Activated CD4-positive, alpha-beta T cell treated with anti-CD3 and anti-CD28 coated beads for 48 hours (primary cell): Measurements from ENCODE around the gene TRIM54.
A peak's percentile ranks its signal among the peaks of the same experiment; 100 is the strongest.
"Not testable (repeated sequence)": the region's sequence is repeated elsewhere in the genome, so short reads cannot be mapped to it uniquely, and the experiment has no call there.

Source experiments
- DNase-seq: peaks from one replicate; pipeline ENCODE4 v3.0.0-alpha.2; 2020

The TRIM54 gene

DNA sequence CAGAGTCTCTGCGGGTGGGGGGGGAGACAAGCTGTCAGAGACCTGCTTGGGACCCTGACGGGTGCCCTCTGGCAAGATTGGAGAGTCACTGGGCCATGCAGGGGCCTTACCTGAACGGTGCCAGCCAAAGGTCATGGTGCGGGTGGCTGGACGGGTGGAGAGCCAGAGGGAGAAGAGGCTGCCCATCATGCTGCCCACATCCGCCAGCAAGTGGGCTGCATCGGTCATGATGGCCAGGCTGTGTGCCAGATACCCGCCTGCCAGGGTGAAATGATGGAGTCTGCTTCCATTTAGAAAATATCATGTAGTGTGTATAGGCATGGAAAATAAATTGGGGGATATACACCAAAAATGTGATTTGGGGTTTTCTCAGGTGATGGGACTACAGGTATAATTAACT lies 24.2 kb upstream of the TRIM54 start:
- no peak for DNase-seq

GRCh38 chr2:27261241-27261925 lies 20.8 kb upstream of the TRIM54 start:
- no peak for DNase-seq

DNA sequence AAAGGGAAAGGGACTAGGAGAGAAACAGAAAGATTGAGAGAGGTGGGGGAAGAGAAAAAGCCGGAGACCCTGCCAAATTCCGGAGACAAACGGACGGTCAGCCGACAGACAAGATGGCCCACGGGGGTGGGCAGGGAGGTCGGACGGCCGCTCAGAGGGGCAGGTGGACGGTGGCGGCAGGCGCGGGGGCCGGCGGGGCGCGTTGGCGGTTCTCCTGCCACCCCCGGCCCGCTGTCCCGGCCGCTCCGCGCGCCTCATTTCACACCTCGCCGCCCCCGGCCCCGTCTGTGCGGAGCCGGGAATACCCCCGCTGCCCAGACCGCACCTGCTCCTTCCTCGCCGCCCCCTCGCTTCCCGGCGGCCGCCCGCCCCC lies 20.3 kb upstream of the TRIM54 start:
- no peak for DNase-seq

DNA sequence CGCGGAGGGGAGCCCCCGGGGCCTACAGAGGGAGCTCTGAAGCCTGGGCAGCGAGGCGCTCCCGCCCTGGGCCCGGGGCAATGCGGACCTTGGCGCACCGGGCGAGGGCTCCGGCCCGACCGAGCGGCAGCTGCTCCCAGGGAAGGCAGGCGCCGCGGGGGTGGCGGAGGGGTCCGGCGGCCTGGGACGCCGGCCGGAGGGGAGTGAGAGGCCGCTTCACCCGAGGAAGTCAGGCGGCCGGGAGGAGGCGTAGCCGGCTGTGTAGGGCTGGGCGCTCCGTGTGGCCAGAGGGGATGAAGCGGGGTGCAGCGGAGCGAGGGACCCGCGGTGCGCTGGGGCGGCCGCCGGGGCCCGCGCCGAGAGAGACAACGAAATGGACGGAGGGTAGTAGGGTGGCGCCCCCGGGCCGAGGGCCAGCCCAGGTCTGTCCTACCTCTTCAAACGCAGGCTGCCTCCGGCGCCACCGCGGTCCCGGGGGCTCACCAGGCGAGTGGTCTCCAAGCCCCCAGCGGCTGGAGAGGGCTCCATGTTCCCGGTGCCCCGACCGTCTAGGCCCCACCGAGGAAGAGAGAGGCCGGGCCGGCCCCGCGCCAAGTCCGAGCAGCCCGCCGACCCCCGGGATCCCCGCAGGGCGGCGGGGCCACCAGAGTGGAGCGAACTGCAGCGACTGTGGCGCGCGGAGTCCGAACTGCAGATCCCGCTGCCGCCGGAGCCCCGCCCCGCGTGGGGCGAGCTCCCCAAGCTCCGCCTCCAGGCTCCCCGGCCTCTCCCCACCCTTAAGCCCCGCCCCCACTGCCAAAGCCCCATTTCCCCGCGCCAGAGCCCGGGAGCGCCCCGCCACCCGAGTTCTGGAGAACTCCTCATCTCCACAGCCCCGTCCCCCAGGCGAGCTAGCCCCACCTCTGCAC lies 19.6 kb upstream of the TRIM54 start, which contains the start of gene SLC30A3:
Gene SLC30A3, minus strand, starts transcription at position 669 of the 908 bp plus-strand sequence. Its CDS starts 141 bp downstream, at position 528.
- DNase-seq, result peak; percentile 82

DNA sequence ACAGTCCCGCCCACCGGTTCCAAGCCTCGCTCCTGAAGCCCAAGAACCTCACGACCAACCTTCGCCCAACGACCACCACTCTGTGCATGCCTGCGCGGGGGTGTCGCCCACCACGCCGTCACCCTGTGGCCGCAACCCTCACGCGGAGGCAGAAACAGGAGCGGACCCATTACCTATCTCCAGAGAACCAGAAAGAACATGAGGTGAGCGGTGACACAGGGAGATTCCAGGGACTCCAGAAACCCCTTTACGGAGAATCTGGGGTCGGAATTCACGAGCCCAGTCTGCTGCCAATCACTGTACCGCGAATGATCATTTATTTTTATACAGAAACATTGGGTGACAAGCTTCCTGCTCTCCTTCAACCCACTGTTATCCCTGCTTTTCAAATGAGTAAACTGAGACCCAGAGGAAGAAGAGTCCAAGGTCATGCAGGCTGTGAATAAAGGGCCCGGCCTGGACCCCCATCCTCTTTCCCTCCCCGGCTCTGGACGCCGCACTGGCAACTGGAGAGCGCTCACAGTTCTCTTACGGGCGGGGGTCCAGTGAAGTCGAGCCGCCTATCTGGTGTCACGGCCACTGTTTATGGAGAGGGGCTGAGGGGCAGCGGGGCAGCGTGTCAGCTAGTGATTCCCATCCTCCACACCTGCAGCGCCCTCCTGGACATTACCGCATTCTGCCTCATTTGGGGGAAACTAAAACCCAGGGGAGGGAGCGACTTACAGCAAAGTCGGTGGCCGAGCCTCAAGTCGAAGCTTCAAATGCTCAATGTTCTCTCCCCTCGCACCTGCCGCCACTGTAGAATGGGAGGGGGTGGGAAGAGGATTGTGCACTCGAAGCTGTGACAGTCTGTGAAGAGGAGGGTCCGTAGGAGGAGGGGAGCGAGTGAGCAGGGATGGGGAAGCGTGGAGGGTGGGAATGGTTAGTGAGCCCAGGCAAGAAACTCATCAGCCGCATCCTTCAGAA lies 18.7 kb upstream of the TRIM54 start:
- no peak for DNase-seq

DNA sequence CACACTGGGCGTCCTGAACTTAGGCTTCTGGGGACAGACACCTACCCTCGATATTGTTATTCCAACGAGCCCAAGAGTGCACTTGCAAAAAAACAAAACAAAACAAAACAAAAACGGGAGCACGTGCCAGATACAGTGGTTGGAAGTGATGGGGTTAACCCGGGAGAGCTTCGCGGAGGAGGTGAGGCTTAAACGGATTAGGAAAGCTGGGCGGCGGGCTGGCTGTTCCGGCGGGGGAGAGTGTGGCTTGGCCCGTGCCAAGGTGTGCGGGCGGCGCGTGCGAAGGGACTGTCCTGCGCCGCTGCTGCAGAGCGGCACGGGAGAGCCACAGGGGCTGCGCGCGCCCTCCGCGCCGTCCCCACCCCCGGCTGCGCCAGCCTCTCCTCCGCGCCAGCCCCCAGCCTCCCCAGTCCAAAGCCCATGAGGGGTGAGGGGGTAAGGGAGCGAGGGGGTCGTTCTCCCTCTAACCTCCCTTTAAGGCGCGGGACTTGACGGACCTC lies 17.9 kb upstream of the TRIM54 start:
- peak; percentile 26 for DNase-seq

- DNase-seq, result peak; percentile 73
Observed at GRCh38 chr2:27264753-27265535, 17.3 kb upstream of the TRIM54 start.

GRCh38 chr2:27265536-27265870 lies 16.7 kb upstream of the TRIM54 start:
- DNase-seq, result no peak

- not testable (repeated sequence) for DNase-seq
Observed at GRCh38 chr2:27268296-27268695, 13.9 kb upstream of the TRIM54 start.

- no peak for DNase-seq
Observed at GRCh38 chr2:27270131-27270530, 12.1 kb upstream of the TRIM54 start.

GRCh38 chr2:27270670-27271069 lies 11.6 kb upstream of the TRIM54 start:
- DNase-seq, result no peak

DNA sequence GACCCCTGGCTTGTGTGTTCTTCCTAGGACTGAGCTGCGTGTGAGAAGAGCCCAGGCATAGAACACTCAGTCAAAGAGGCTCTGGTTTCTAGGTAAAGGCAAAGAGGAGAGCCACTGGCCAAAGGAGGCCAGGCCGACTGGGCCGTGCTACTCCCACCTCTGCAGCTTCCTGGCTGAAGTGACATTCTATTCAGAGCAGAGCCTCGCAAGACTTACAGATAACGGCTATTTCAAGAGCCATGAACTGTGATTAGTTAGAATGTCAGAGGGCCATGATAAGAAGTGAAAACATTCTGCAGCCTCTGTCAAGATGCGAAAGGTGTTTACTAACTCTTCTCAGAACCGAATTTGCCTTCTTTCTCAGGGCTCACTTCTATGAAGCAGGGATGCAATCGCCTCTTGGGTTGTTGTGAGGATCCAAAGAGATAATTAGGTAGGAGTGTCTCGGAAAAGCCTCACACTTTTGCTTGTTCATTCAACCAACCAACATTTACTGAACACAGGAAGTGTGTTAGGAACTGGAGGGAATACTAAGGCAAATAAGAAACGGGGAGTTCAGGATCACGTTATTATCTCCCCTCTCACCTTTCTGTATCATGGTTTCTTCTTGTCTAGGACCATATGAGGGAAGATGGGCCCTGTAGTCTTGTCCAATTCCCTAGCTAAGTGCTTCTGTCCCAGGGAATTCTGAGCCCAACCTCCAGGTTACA lies 10.4 kb upstream of the TRIM54 start:
- no peak for DNase-seq

- DNase-seq, result not testable (repeated sequence)
Observed at GRCh38 chr2:27272537-27273522, 9.4 kb upstream of the TRIM54 start.

DNA sequence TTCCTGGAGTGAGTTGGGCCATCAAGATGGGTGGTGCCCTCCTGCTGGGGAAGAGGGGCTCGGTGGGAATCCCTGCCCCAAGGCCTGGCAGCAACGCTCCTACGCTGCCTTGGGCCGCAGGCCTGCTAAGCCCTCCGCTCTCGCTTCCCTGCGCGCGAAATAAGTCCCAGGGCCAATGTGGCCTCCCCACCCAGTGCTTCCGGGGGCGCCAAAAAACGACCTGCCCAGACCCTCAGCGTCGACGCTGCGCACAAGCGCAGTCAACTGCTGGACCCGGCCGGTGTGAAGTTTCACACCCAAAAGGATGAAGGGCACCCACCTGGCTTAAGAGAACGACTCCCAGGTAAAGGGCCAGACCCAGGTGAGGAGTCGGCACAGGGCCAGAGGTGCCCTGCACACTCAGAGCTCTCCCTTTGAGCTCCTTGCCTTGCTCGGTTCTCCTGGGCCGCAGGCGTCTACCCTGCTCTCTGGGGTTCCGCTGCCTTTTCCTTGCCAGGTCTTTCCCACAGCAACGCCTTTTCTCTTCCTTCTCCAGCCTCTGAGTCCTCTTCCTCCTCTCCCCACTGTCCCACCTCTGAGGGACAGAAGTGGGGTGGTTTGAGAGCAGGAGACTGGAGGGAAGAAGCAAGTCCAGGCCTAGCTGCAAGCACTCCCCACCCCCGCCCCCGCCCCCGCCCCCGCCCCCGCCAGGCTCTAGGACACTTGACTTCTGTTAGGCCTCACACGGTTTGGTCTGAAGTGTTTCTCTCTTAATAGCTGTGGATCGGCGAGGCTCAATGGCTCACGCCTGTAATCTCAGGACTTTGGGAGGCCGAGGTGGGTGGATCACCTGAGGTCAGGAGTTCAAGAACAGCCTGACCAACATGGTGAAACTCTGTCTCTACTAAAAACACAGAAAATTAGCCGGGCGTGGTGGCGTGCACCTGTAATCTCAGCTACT lies 6.7 kb upstream of the TRIM54 start, which contains the start of gene DNAJC5G:
Gene DNAJC5G, plus strand, starts transcription at position 223 of the 940 bp plus-strand sequence. CDS start 1,296 bp downstream, outside the sequence.
- DNase-seq, result no peak

- no peak for DNase-seq
Observed at GRCh38 chr2:27278010-27278409, 4.2 kb upstream of the TRIM54 start.

- DNase-seq, result no peak
Observed at GRCh38 chr2:27280826-27281225, 1.4 kb upstream of the TRIM54 start.

GRCh38 chr2:27281442-27281841 lies 787 bp upstream of the TRIM54 start:
- no peak for DNase-seq

DNA sequence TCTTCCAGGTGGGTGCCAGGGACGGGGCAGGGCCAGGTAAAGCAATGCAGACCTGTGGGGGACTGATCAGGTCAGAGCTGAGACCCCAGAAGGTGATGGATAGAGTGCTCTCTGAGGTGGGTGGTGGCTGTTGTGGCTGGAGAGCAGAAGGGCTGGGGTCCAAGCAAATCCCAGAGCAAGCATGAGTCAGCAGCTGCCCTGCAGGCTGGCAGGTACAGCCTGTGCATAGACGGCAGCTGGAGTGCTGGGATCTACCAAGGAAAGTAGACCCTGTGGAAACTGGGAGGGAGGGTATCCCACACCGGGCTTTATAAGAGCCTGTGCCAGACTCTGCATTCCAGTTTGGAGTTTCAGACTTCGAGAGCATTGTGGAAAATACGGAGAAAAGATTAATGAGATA lies 663 bp downstream of the TRIM54 start:
- no peak for DNase-seq

DNA sequence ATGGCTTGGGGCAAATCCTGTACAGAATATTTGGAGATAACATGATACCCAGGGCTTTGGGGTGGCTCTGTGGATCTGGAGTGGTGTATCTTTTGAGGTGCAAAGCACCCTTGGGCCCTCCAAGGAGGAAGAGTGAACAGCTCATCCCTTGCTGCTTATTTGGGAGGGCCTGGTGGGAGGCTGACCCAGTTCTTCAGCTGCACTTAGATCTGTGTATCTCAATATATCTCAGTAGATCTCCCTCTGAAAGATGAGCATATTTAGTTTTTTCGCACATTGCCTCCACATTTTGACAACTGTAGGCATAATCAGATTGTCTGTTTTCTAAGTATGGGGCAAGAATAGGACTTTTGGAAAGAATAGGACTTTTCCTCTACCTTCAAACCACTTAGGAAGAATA lies 2.8 kb downstream of the TRIM54 start:
- no peak for DNase-seq
